Activated CD8-positive, alpha-beta memory T cell treated with anti-CD3 and anti-CD28 coated beads for 48 hours (primary cell): ENCODE results near the gene TMCC3.
"Not testable (repeated sequence)": the region's sequence is repeated elsewhere in the genome, so short reads cannot be mapped to it uniquely, and the experiment has no call there.

Source experiments
- DNase-seq, 3 experiments: peaks; one replicate each; pipeline ENCODE4 v3.0.0-alpha.2; 2020; ENCODE audit warnings: low read depth in 2 of 3, low spot score in 2 of 3

TMCC3 gene, protein sequence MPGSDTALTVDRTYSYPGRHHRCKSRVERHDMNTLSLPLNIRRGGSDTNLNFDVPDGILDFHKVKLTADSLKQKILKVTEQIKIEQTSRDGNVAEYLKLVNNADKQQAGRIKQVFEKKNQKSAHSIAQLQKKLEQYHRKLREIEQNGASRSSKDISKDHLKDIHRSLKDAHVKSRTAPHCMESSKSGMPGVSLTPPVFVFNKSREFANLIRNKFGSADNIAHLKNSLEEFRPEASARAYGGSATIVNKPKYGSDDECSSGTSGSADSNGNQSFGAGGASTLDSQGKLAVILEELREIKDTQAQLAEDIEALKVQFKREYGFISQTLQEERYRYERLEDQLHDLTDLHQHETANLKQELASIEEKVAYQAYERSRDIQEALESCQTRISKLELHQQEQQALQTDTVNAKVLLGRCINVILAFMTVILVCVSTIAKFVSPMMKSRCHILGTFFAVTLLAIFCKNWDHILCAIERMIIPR

GRCh38 chr12:94650143-94651056 lies at the start of gene TMCC3:
Gene TMCC3 (minus strand): TSS chr12:94650557. CDS start chr12:94650430, 127 bp downstream.
- no peak for DNase-seq

- no peak for DNase-seq
These were observed 49.4 kb upstream of the TMCC3 start for GRCh38 chr12:94699801-94700200.

- no peak for DNase-seq
These were observed 48.2 kb upstream of the TMCC3 start for GRCh38 chr12:94698578-94698977.

GRCh38 chr12:94697631-94698030 lies 47.3 kb upstream of the TMCC3 start:
- no peak for DNase-seq

DNA sequence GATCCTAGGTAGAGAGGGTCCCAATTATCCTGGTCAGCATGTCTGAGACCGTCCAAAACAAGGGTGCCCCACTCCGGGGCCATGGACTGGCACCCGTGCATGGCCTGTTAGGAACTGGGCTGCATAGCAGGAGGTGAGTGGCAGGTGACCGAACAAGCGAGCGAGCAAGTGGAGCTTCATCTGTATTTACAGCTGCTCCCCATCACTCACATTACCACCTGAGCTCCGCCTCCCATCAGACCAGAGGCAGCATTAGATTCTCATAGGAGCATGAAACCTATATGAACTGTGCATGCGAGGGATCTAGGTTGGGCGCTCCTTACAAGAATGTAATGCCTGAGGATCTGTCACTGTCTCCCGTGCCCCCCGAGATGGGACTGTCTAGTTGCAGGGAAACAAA lies 44.4 kb upstream of the TMCC3 start:
- no peak for DNase-seq

- DNase-seq = not testable (repeated sequence)
These were observed 42.5 kb upstream of the TMCC3 start for GRCh38 chr12:94692826-94693225.

- no peak for DNase-seq
These were observed 39.9 kb upstream of the TMCC3 start for GRCh38 chr12:94690198-94690771.

GRCh38 chr12:94689646-94690036 lies 39.3 kb upstream of the TMCC3 start:
- DNase-seq = no peak

DNA sequence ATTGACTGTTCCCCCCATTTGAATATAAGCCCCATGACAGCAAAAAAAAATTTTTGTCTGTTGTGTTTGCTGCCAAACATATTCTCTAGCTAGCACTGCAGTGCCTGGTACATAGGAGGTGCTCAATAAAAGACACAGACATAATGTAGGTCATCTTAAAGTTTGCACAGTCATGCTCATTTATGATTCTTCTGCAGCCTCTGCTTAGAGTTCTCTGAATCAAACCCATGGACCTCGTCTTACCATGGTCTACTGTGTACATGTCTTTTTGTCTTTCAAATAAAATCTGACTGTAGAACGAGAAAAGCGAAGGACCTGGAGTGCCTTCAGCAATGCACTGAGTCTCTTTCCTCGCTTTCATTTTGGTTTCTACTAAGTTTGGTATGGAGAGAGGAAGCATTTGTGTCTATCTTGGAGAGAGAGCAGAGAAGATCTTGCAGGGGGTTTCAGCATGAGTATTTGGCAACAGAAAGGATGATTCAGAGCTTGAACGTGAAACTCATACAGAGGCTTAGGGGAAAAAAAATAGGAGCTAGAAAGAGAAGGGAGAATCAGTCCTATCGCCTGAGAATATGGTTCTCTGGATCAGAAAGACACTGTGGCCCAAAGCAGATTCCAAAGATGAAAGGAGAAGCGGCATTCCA lies 38.8 kb upstream of the TMCC3 start:
- no peak for DNase-seq

DNA sequence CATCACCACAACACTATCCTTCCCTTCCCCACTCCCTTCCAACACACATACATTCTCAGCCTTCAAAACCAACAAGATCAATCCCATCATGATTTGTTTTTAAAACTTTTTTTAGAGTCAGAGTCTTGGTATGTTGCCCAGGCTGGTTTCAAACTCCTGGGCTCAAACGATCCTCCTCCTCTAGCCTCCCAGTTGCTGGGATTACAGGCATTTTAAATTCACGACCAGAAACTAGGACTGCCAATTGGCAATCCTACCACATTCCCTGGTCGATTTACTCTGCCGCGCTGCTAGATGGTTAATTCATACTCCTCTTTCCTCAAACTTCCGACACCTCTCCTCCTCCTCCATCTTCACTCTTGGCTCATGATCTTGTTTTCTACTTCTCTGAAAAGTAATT lies 37.5 kb upstream of the TMCC3 start:
- no peak for DNase-seq

- no peak for DNase-seq
These were observed 36.7 kb upstream of the TMCC3 start for GRCh38 chr12:94686834-94687628.

GRCh38 chr12:94684416-94685142 lies 34.2 kb upstream of the TMCC3 start:
- no peak for DNase-seq

GRCh38 chr12:94679554-94680195 lies 29.3 kb upstream of the TMCC3 start:
- no peak for DNase-seq

DNA sequence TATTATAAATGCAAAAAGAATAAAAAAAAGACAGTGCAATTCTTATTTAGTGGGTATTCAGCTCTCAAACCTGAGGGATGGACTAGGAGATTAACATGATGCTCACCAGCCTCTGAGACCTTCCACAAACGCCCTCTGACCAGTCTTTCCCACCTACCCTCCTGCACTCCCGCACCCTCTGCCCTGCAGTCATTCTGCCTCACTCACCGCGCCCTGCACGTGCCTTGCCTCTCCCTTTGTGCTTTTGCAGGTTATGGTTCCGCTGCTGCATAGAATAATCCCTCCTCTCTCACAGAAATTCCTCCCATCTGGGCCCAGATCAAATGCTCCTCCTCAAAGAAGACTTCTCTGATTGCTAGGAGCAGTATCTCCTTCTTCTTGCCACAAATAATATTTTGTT lies 28.5 kb upstream of the TMCC3 start:
- no peak for DNase-seq

DNA sequence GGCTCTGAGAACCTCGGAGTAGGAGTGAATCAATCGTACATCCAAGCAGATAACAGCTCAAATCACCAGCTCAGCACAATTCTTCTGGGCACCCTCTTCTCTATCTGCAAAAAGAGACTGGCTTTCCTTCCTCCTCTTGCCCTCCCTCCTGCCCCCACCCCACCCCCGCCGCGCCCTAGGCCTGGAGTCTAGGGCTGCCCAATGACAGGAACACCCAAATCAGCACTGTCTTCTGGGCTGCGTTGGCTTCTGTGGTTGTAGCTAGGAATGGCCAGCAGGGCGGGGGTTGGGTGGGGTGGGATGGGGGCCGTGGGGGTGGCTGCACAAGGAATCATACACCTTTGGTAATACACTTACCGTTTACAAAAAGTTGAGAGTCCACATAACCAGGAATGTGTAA lies 28.0 kb upstream of the TMCC3 start:
- no peak for DNase-seq

DNA sequence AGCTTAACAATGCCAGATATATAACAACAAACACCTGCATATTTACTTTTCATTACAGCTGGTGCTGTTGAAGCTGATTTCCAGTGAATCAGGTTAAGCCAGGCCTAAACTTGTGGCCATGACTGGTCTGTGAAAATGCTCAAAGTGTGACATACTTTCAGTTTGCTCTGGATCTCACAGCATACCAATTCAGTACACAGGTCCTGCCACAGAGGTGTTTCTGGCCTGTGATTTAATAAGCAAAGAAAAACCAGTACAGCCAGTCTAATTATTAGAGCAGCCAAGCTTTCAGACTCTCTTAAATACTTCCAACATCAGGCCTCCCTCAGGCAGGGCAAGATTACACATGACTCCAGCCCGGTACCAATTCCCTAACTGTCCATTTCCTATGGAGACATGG lies 27.4 kb upstream of the TMCC3 start:
- no peak for DNase-seq

DNA sequence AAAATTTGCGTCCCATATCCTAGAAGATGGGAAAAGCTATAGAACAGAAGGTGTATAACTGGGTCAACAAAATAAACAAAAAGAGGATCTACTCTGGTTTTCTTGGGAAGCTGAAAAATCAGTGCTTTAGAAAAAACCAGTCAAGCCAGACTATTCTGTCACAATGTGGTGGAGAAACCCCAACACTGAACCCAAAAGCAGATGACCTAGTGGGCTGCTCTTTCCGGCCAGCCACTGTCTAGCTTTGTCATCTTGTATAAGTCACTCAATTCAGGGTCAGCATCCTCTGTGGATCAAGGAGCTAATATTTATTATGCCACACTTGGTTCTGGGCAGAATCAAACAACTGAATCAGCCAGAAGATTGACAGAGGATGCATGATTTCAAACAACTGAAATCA lies 26.6 kb upstream of the TMCC3 start:
- DNase-seq = no peak

- no peak for DNase-seq
These were observed 25.8 kb upstream of the TMCC3 start for GRCh38 chr12:94676031-94676641.

GRCh38 chr12:94674835-94675234 lies 24.5 kb upstream of the TMCC3 start:
- DNase-seq = no peak
